ENCODE data around the gene KIF5A. TPM values are rescaled to one million over a fixed set of nuclear protein-coding genes. Genes with fewer than 3 reads are reported as not detected.
"Not testable (repeated sequence)": the region's sequence is repeated elsewhere in the genome, so short reads cannot be mapped to it uniquely, and the experiment has no call there.

The KIF5A gene
- total and polyA plus RNA-seq, 2 experiments from 2014 or later = 0.11 to 0.36 TPM

DNA sequence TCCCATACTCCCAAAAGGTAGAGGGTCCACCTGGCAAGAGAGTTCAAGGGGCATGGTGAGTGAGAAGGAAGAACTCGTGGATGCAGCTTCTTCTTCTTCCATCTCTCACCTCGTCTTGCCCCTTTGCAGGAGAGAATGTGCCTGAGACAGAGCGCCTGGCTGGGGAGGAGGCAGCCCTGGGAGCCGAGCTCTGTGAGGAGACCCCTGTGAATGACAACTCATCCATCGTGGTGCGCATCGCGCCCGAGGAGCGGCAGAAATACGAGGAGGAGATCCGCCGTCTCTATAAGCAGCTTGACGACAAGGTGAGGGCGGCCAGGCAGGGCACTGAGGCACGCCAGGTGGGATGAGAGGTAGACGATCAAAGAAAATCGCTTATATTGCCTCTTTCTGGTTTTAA lies 20.0 kb downstream of the KIF5A start:
- Histone ChIP-seq H3K9me3 (ENCODE audit: low read depth) (no peaks in the 10 kb centered on the region), H3K27ac (no peak overlapping the region), H3K27me3 (no peaks in the 10 kb centered on the region), H3K4me3 (no peak overlapping the region), H3K36me3 (no peaks in the 10 kb centered on the region), H3K4me1 (ENCODE audit: low read depth) (no peaks in the 10 kb centered on the region)
- TF ChIP-seq, protein P1, sequence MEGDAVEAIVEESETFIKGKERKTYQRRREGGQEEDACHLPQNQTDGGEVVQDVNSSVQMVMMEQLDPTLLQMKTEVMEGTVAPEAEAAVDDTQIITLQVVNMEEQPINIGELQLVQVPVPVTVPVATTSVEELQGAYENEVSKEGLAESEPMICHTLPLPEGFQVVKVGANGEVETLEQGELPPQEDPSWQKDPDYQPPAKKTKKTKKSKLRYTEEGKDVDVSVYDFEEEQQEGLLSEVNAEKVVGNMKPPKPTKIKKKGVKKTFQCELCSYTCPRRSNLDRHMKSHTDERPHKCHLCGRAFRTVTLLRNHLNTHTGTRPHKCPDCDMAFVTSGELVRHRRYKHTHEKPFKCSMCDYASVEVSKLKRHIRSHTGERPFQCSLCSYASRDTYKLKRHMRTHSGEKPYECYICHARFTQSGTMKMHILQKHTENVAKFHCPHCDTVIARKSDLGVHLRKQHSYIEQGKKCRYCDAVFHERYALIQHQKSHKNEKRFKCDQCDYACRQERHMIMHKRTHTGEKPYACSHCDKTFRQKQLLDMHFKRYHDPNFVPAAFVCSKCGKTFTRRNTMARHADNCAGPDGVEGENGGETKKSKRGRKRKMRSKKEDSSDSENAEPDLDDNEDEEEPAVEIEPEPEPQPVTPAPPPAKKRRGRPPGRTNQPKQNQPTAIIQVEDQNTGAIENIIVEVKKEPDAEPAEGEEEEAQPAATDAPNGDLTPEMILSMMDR (IDR thresholded peaks at IDR 0.05; ENCODE audit: low read depth, low read length) = no peak
- no peak for DNase-seq (ENCODE audit: low read depth in 1 of 2, low spot score in 1 of 2)

DNA sequence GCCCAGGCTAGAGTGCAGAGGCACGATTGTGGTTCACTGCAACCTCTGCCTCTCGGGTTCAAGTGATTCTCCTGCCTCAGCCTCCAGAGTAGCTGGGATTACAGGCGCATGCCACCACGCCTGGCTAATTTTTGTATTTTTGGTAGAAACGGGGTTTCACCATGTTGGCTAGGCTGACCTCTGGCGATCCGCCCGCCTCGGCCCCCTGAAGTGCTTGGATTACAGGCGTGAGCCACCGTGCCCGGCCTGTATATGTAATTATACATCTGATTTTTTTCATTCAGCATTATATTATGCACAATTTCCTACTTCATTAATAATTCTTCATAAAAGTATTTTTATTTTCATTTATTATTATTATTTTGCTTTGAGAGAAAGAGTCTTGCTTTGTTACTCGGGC lies 20.6 kb downstream of the KIF5A start:
- not testable (repeated sequence) for H3K27ac ChIP-seq; DNase-seq (ENCODE audit: low read depth in 1 of 2, low spot score in 1 of 2); H3K36me3 ChIP-seq; H3K27me3 ChIP-seq; H3K4me3 ChIP-seq; H3K4me1 ChIP-seq (ENCODE audit: low read depth); H3K9me3 ChIP-seq (ENCODE audit: low read depth)

DNA sequence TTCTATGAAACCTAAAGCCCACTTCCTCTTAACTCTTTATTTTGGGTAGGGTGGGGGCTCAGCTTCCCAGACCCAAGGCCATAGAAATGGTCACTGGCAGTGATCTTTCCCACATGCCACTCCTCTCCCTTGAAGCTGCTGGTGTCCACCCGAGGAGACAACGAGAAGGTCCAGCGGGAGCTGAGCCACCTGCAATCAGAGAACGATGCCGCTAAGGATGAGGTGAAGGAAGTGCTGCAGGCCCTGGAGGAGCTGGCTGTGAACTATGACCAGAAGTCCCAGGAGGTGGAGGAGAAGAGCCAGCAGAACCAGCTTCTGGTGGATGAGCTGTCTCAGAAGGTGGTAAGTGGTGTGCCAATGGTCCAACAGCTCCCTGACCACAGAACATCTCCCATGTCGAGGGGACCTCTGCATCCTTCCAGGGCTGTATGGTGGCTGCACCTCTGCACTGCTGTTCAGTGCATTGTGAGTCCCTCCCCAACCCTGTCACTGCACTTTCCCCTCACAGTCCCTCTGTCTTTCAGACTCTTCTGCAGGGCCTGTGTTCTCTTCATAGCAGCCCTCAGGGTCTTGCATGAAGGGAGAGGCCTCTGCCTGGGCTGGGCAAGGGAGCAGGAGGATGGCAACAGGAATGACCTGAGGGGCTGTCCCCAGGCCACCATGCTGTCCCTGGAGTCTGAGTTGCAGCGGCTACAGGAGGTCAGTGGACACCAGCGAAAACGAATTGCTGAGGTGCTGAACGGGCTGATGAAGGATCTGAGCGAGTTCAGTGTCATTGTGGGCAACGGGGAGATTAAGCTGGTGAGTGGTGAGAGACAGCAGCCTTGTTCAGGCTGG lies 22.3 kb downstream of the KIF5A start:
- no peak for DNase-seq (ENCODE audit: low read depth in 1 of 2, low spot score in 1 of 2)
- H3K4me1 ChIP-seq (ENCODE audit: low read depth) = no peaks in the 10 kb centered on the region
- no peak overlapping the region for H3K27ac ChIP-seq
- no peaks in the 10 kb centered on the region for H3K27me3 ChIP-seq
- H3K9me3 ChIP-seq (ENCODE audit: low read depth) = no peaks in the 10 kb centered on the region
- H3K36me3 ChIP-seq = no peaks in the 10 kb centered on the region
- TF ChIP-seq, protein P1 (IDR thresholded peaks at IDR 0.05; ENCODE audit: low read depth, low read length) = no peak
- no peak overlapping the region for H3K4me3 ChIP-seq

DNA sequence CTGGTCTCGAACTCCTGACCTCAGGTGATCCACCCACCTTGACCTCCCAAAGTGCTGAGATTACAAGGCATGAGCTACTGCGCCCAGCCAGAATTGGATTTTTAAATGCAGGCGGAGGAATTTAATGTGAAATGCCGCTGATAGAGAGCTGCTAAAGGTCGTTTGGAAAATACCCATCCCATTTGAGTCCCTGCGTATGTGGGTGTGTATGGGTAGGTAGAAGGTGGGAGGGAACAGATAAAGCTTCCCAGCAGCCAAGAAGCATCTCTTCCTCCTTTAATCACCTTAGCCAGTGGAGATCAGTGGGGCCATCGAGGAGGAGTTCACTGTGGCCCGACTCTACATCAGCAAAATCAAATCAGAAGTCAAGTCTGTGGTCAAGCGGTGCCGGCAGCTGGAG lies 25.0 kb downstream of the KIF5A start:
- Histone ChIP-seq H3K27ac (no peak overlapping the region), H3K4me1 (ENCODE audit: low read depth) (no peaks in the 10 kb centered on the region), H3K9me3 (ENCODE audit: low read depth) (no peaks in the 10 kb centered on the region), H3K36me3 (no peaks in the 10 kb centered on the region), H3K4me3 (no peak overlapping the region), H3K27me3 (no peaks in the 10 kb centered on the region)
- TF ChIP-seq, protein P1 (IDR thresholded peaks at IDR 0.05; ENCODE audit: low read depth, low read length) = no peak
- DNase-seq (ENCODE audit: low read depth in 1 of 2, low spot score in 1 of 2) = no peak

DNA sequence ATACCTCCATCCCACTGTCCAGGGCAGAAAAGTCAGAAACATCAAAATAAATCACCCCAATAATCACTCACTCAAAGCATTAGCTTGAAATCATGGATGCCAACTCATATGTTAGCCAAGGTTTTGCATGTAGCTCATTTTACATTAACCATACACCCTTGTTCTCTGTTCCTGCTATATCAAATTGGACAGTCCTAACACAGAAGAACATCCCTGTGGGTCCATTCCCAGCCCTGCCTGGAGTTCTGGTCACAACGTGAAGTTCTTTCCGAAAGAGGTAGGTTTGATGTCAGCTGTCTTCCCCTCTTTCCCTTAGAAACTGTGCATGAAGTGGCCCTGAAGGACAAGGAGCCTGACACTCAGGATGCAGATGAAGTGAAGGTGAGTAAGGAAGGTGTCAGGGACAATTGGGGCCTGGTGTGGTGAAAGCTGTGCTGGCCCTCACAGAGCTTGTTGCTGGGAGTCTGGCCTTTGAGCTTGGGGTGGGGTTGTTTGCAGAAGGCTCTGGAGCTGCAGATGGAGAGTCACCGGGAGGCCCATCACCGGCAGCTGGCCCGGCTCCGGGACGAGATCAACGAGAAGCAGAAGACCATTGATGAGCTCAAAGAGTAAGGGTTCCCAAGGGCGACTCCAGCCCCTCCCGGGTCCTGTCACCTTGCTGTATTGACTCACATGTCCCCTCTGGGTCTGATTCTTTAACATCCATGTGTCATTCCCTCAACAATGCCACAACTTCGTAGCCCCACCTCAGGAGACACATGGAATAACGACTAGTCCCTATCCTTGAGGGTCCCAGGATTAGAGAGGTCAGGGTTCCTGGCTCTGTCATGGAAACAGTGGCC lies 26.1 kb downstream of the KIF5A start:
- Histone ChIP-seq H3K27me3 (no peaks in the 10 kb centered on the region), H3K27ac (no peak overlapping the region), H3K4me1 (ENCODE audit: low read depth) (no peaks in the 10 kb centered on the region), H3K36me3 (no peaks in the 10 kb centered on the region), H3K9me3 (ENCODE audit: low read depth) (no peaks in the 10 kb centered on the region), H3K4me3 (no peak overlapping the region)
- no peak for DNase-seq (ENCODE audit: low read depth in 1 of 2, low spot score in 1 of 2)
- TF ChIP-seq, protein P1 (IDR thresholded peaks at IDR 0.05; ENCODE audit: low read depth, low read length) = no peak

Data from cardiac muscle cell (in vitro differentiated cells and primary cell).